Fibroblast of lung (primary cell): ENCODE measurements around the gene IDUA. TPM values are rescaled to one million over a fixed set of nuclear protein-coding genes. Genes with fewer than 3 reads are reported as not detected.

Experiments used
- DNase-seq, 2 donors: peaks; one replicate each; pipeline versions ENCODE4 v3.0.0 to v3.0.0-alpha.2; 2010; ENCODE audit warnings: low read depth in 2 of 2
- H2AFZ ChIP-seq: 2 replicates; pipeline ENCODE4 v1.5.1; 2012; ENCODE audit warnings: low read length, control low read depth, inconsistent platforms
- H3K27ac ChIP-seq: 2 replicates; pipeline ENCODE4 v1.5.1; 2011; ENCODE audit warnings: low read length, control low read depth; ENCODE audit not compliant: insufficient read depth
- H3K27me3 ChIP-seq: 2 replicates; pipeline ENCODE4 v1.5.1; 2011; ENCODE audit warnings: mild to moderate bottlenecking, low read length; ENCODE audit not compliant: control insufficient read depth, insufficient read depth
- H3K36me3 ChIP-seq: 2 replicates; pipeline ENCODE4 v1.5.1; 2011; ENCODE audit warnings: low read length; ENCODE audit not compliant: control insufficient read depth, insufficient read depth
- H3K4me1 ChIP-seq: 2 replicates; pipeline ENCODE4 v1.5.1; 2011; ENCODE audit warnings: low read length; ENCODE audit not compliant: control insufficient read depth, insufficient read depth; ENCODE audit errors: extremely low read depth
- H3K4me2 ChIP-seq: 2 replicates; pipeline ENCODE4 v1.5.1; 2011; ENCODE audit warnings: low read length, control low read depth; ENCODE audit not compliant: insufficient read depth; ENCODE audit errors: extremely low read depth
- H3K4me3 ChIP-seq, 4 experiments: fragments of 200-600 bp in 1 of 4; sonication (generic) in 1 of 4; replicated peaks in 1 of 4; 2 replicates each; pipeline ENCODE4 v1.5.1; 2011 to 2016; ENCODE audit warnings: low read length in 4 of 4, low read depth in 3 of 4, mild to moderate bottlenecking in 3 of 4, control low read depth in 2 of 4, inconsistent platforms in 1 of 4, mixed read lengths in 1 of 4; ENCODE audit not compliant: insufficient read depth in 1 of 4; ENCODE audit errors: control extremely low read depth in 1 of 4
- H3K79me2 ChIP-seq: 2 replicates; pipeline ENCODE4 v1.5.1; 2012; ENCODE audit warnings: mild to moderate bottlenecking, low read length, inconsistent platforms; ENCODE audit not compliant: control insufficient read depth, insufficient read depth
- H3K9ac ChIP-seq: 2 replicates; pipeline ENCODE4 v1.5.1; 2011; ENCODE audit warnings: mild to moderate bottlenecking, low read length, control low read depth; ENCODE audit not compliant: insufficient read depth
- H3K9me3 ChIP-seq: 2 replicates; pipeline ENCODE4 v1.5.1; 2012; ENCODE audit warnings: low read depth, low read length; ENCODE audit not compliant: control insufficient read depth, insufficient read depth
- H4K20me1 ChIP-seq: 2 replicates; pipeline ENCODE4 v1.5.1; 2011; ENCODE audit warnings: low read length; ENCODE audit not compliant: control insufficient read depth, insufficient read depth; ENCODE audit errors: extremely low read depth
- CTCF ChIP-seq, 2 donors: IDR thresholded peaks in 1 of 2; conservative IDR thresholded peaks in 1 of 2; 1 replicate in 1 of 2; 2 replicates in 1 of 2; pipeline ENCODE4 v1.5.1; 2011 to 2012; ENCODE audit warnings: low read length in 2 of 2, control low read depth in 1 of 2, inconsistent platforms in 1 of 2, low read depth in 1 of 2, mild to moderate bottlenecking in 1 of 2
- EZH2 ChIP-seq: IDR thresholded peaks from 2 replicates; pipeline ENCODE4 v1.5.1; 2012; ENCODE audit warnings: low read length, control low read depth, mild to moderate bottlenecking; ENCODE audit errors: missing control alignments
- polyA plus RNA-seq, 2 donors: library from polyadenylated mRNA; depleted of rRNA in 1 of 2; stranded (reverse) in 1 of 2; unstranded in 1 of 2; fragments of >200 nt; gene quantifications; 2 replicates each; pipeline ENCODE4 v1.2.1, GENCODE V29; 2011 to 2012; ENCODE audit warnings: missing spikeins in 1 of 2
- total RNA-seq: library from RNA; depleted of rRNA; stranded (reverse); fragments of >200 nt; gene quantifications from 2 replicates; pipeline ENCODE4 v1.2.1, GENCODE V29; 2014

IDUA gene
- total and polyA plus RNA-seq, 2 donors (not counting 1 experiment from before 2014, with no cell fraction given): 3.1 to 11.1 TPM

- H3K4me1 ChIP-seq: no peaks in the 10 kb centered on the region
- no peak overlapping the region for H3K4me3 ChIP-seq
- no peak overlapping the region for H2AFZ ChIP-seq
- H4K20me1 ChIP-seq: no peaks in the 10 kb centered on the region
- no peak overlapping the region for H3K9ac ChIP-seq
- DNase-seq: no peak
- H3K27me3 ChIP-seq: no peaks in the 10 kb centered on the region
- TF ChIP-seq EZH2 (no peak), CTCF (conservative IDR thresholded peaks at IDR 0.05 in 1 of 2, IDR thresholded peaks at IDR 0.05 in 1 of 2; ENCODE audit: low read depth in 1 of 2, low read length in 2 of 2) (no peak)
- H3K79me2 ChIP-seq: no peaks in the 10 kb centered on the region
- no peak overlapping the region for H3K4me2 ChIP-seq
- peaks cover 12% of the 10 kb centered on the region for H3K36me3 ChIP-seq
- H3K9me3 ChIP-seq: no peaks in the 10 kb centered on the region
- no peak overlapping the region for H3K27ac ChIP-seq
Observed at GRCh38 chr4:958696-959337, 28.0 kb upstream of the IDUA start.

- Histone ChIP-seq H3K4me3 (no peak overlapping the region), H3K4me2 (no peak overlapping the region), H3K9ac (no peak overlapping the region), H2AFZ (no peak overlapping the region), H4K20me1 (no peaks in the 10 kb centered on the region), H3K27me3 (no peaks in the 10 kb centered on the region), H3K36me3 (peaks cover 11% of the 10 kb centered on the region), H3K27ac (no peak overlapping the region), H3K79me2 (no peaks in the 10 kb centered on the region), H3K9me3 (no peaks in the 10 kb centered on the region), H3K4me1 (no peaks in the 10 kb centered on the region)
- no peak for DNase-seq
- TF ChIP-seq EZH2 (no peak), CTCF (conservative IDR thresholded peaks at IDR 0.05 in 1 of 2, IDR thresholded peaks at IDR 0.05 in 1 of 2; ENCODE audit: low read depth in 1 of 2, low read length in 2 of 2) (no peak)
Observed at GRCh38 chr4:959338-960139, 27.3 kb upstream of the IDUA start.

GRCh38 chr4:960140-960635 is 26.7 kb upstream of the IDUA start:
- TF ChIP-seq CTCF (conservative IDR thresholded peaks at IDR 0.05 in 1 of 2, IDR thresholded peaks at IDR 0.05 in 1 of 2; ENCODE audit: low read depth in 1 of 2, low read length in 2 of 2): no peak
- TF ChIP-seq EZH2: no peak
- H3K9ac ChIP-seq: no peak overlapping the region
- DNase-seq: no peak
- H3K4me1 ChIP-seq: no peaks in the 10 kb centered on the region
- no peak overlapping the region for H3K4me3 ChIP-seq
- peaks cover 14% of the 10 kb centered on the region for H3K36me3 ChIP-seq
- H3K79me2 ChIP-seq: no peaks in the 10 kb centered on the region
- no peaks in the 10 kb centered on the region for H4K20me1 ChIP-seq
- H3K27ac ChIP-seq: no peak overlapping the region
- no peaks in the 10 kb centered on the region for H3K27me3 ChIP-seq
- H2AFZ ChIP-seq: no peak overlapping the region
- H3K4me2 ChIP-seq: no peak overlapping the region
- H3K9me3 ChIP-seq: no peaks in the 10 kb centered on the region
